Breast epithelium (tissue), 3 donors: ENCODE measurements around the gene TNS1.

Experiments
- POLR2A ChIP-seq: fragments of 450-650 bp; IDR thresholded peaks from one replicate; pipeline ENCODE4 v1.6.1; 2016; ENCODE audit warnings: antibody characterized with exemption, mild to moderate bottlenecking, moderate library complexity
- TF ChIP-seq, protein P1 (sequence below), 3 donors: fragments of 450-650 bp; IDR thresholded peaks; one replicate each; pipeline ENCODE4 v1.5.1; 2016 to 2017; ENCODE audit warnings: antibody characterized with exemption in 3 of 3, mild to moderate bottlenecking in 3 of 3, moderate library complexity in 3 of 3

DNA sequence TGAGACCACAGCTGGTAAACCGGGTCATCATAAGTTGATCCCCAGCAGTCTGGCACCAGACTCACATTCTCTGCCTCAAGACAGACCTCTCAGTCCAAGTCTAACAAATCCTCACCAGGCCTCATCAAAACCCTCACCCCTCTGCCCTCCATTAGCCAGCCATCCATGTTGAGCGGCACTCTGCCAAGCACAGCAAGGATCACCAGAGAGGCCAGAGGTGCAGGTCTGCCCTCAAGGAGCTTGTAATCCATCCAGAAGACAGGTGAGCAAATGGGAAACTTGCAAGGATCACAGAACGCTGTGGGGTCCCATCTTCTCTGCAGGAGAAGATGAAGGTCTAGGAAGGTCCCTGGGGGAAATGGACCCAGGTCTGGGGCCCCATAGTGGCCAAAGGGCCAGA, 63.6 kb downstream of the TNS1 start:
- TF ChIP-seq, protein P1, sequence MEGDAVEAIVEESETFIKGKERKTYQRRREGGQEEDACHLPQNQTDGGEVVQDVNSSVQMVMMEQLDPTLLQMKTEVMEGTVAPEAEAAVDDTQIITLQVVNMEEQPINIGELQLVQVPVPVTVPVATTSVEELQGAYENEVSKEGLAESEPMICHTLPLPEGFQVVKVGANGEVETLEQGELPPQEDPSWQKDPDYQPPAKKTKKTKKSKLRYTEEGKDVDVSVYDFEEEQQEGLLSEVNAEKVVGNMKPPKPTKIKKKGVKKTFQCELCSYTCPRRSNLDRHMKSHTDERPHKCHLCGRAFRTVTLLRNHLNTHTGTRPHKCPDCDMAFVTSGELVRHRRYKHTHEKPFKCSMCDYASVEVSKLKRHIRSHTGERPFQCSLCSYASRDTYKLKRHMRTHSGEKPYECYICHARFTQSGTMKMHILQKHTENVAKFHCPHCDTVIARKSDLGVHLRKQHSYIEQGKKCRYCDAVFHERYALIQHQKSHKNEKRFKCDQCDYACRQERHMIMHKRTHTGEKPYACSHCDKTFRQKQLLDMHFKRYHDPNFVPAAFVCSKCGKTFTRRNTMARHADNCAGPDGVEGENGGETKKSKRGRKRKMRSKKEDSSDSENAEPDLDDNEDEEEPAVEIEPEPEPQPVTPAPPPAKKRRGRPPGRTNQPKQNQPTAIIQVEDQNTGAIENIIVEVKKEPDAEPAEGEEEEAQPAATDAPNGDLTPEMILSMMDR (IDR thresholded peaks at IDR 0.05), result no peak
- no peak for TF ChIP-seq POLR2A
